GM23338 (cell line): ENCODE measurements around the gene ERC2.

Experiments used
- CREB1 ChIP-seq: fragments of 250-450 bp; sonication (Bioruptor Pico); IDR thresholded peaks from 2 replicates; pipeline ENCODE4 v1.5.0; 2020; ENCODE audit warnings: low read depth, mild to moderate bottlenecking, moderate library complexity
- CTCF ChIP-seq, 2 experiments: fragments of 200-600 bp in 1 of 2; sonication (generic) in 1 of 2; conservative IDR thresholded peaks; 2 replicates each; pipeline versions ENCODE4 v1.5.1 to v1.6.1; 2016 to 2017; ENCODE audit warnings: antibody characterized with exemption in 2 of 2, low read depth in 2 of 2, mild to moderate bottlenecking in 2 of 2, moderate library complexity in 1 of 2
- EZH2 ChIP-seq: fragments of 200-600 bp; sonication (generic); IDR thresholded peaks from one replicate; pipeline ENCODE4 v1.8.0; 2017; ENCODE audit warnings: antibody characterized with exemption, mild to moderate bottlenecking, low read depth; ENCODE audit not compliant: unreplicated experiment
- EZH2phosphoT487 ChIP-seq: fragments of 200-600 bp; sonication (generic); IDR thresholded peaks from one replicate; pipeline ENCODE4 v1.8.1; 2018; ENCODE audit warnings: antibody characterized with exemption; ENCODE audit not compliant: unreplicated experiment
- POLR2AphosphoS5 ChIP-seq: IDR thresholded peaks from 2 replicates; pipeline ENCODE4 v1.6.1; 2016; ENCODE audit warnings: antibody characterized with exemption, low read depth
- TF ChIP-seq, protein P1 (sequence below): IDR thresholded peaks from one replicate; pipeline ENCODE4 v1.6.1; 2018; ENCODE audit warnings: antibody characterized with exemption; ENCODE audit not compliant: unreplicated experiment
- TF ChIP-seq, protein P2 (sequence below): IDR thresholded peaks from 2 replicates; pipeline ENCODE4 v1.6.1; 2016; ENCODE audit warnings: antibody characterized with exemption

- no peak for TF ChIP-seq CTCF (conservative IDR thresholded peaks at IDR 0.05; ENCODE audit: low read depth in 2 of 2)
- TF ChIP-seq, protein P1, sequence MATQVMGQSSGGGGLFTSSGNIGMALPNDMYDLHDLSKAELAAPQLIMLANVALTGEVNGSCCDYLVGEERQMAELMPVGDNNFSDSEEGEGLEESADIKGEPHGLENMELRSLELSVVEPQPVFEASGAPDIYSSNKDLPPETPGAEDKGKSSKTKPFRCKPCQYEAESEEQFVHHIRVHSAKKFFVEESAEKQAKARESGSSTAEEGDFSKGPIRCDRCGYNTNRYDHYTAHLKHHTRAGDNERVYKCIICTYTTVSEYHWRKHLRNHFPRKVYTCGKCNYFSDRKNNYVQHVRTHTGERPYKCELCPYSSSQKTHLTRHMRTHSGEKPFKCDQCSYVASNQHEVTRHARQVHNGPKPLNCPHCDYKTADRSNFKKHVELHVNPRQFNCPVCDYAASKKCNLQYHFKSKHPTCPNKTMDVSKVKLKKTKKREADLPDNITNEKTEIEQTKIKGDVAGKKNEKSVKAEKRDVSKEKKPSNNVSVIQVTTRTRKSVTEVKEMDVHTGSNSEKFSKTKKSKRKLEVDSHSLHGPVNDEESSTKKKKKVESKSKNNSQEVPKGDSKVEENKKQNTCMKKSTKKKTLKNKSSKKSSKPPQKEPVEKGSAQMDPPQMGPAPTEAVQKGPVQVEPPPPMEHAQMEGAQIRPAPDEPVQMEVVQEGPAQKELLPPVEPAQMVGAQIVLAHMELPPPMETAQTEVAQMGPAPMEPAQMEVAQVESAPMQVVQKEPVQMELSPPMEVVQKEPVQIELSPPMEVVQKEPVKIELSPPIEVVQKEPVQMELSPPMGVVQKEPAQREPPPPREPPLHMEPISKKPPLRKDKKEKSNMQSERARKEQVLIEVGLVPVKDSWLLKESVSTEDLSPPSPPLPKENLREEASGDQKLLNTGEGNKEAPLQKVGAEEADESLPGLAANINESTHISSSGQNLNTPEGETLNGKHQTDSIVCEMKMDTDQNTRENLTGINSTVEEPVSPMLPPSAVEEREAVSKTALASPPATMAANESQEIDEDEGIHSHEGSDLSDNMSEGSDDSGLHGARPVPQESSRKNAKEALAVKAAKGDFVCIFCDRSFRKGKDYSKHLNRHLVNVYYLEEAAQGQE, result no peak
- TF ChIP-seq POLR2AphosphoS5, result no peak
- no peak for TF ChIP-seq EZH2
- TF ChIP-seq CREB1 (CRISPR knock-in tag), result no peak
- TF ChIP-seq EZH2phosphoT487, result no peak
- TF ChIP-seq, protein P2, sequence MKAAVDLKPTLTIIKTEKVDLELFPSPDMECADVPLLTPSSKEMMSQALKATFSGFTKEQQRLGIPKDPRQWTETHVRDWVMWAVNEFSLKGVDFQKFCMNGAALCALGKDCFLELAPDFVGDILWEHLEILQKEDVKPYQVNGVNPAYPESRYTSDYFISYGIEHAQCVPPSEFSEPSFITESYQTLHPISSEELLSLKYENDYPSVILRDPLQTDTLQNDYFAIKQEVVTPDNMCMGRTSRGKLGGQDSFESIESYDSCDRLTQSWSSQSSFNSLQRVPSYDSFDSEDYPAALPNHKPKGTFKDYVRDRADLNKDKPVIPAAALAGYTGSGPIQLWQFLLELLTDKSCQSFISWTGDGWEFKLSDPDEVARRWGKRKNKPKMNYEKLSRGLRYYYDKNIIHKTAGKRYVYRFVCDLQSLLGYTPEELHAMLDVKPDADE, result no peak
Measured at GRCh38 chr3:55466526-55466925, 1001.7 kb downstream of the ERC2 start.
